ENCODE measurements around the gene S100A10. TPM values are rescaled to one million over a fixed set of nuclear protein-coding genes. Genes with fewer than 3 reads are reported as not detected.

The S100A10 gene
- total RNA-seq, 2 donors from 2014 or later = 181 to 377 TPM

GRCh38 chr1:151970626-151971025 lies 23.0 kb downstream of the S100A10 start:
- Mint-ChIP-seq H3K4me3 (no peak overlapping the region), H3K27me3 (no peaks in the 10 kb centered on the region), H3K4me1 (peaks cover 14% of the 10 kb centered on the region), H3K9me3 (no peaks in the 10 kb centered on the region), H3K27ac (no peak overlapping the region), H3K36me3 (ENCODE audit: low read depth) (no peaks in the 10 kb centered on the region)
- no peak for ATAC-seq (replicated peaks)

GRCh38 chr1:151970128-151970527 lies 23.5 kb downstream of the S100A10 start:
- peaks cover 14% of the 10 kb centered on the region for H3K4me1 Mint-ChIP-seq
- H3K4me3 Mint-ChIP-seq = no peak overlapping the region
- no peaks in the 10 kb centered on the region for H3K9me3 Mint-ChIP-seq
- no peaks in the 10 kb centered on the region for H3K27me3 Mint-ChIP-seq
- ATAC-seq (replicated peaks) = no peak
- H3K27ac Mint-ChIP-seq = no peak overlapping the region
- H3K36me3 Mint-ChIP-seq (ENCODE audit: low read depth) = no peaks in the 10 kb centered on the region

GRCh38 chr1:151968791-151969399 lies 24.8 kb downstream of the S100A10 start:
- Mint-ChIP-seq H3K27ac (no peak overlapping the region), H3K4me1 (peaks cover 14% of the 10 kb centered on the region), H3K4me3 (no peak overlapping the region), H3K27me3 (no peaks in the 10 kb centered on the region), H3K36me3 (ENCODE audit: low read depth) (no peaks in the 10 kb centered on the region), H3K9me3 (no peaks in the 10 kb centered on the region)
- ATAC-seq (replicated peaks) = no peak

GRCh38 chr1:151968058-151968457 lies 25.6 kb downstream of the S100A10 start:
- Mint-ChIP-seq H3K4me3 (no peak overlapping the region), H3K36me3 (ENCODE audit: low read depth) (no peaks in the 10 kb centered on the region), H3K9me3 (no peaks in the 10 kb centered on the region), H3K27me3 (no peaks in the 10 kb centered on the region), H3K27ac (no peak overlapping the region), H3K4me1 (peaks cover 18% of the 10 kb centered on the region)
- peak; percentile 64 for ATAC-seq (replicated peaks)

- no peaks in the 10 kb centered on the region for H3K27me3 Mint-ChIP-seq
- no peak overlapping the region for H3K27ac Mint-ChIP-seq
- H3K9me3 Mint-ChIP-seq = no peaks in the 10 kb centered on the region
- no peaks in the 10 kb centered on the region for H3K36me3 Mint-ChIP-seq (ENCODE audit: low read depth)
- H3K4me3 Mint-ChIP-seq = no peak overlapping the region
- H3K4me1 Mint-ChIP-seq = peaks cover 9% of the 10 kb centered on the region
- ATAC-seq (replicated peaks) = no peak
Observed at GRCh38 chr1:151967091-151967490, 26.6 kb downstream of the S100A10 start.

GRCh38 chr1:151966061-151966460 lies 27.6 kb downstream of the S100A10 start:
- ATAC-seq (replicated peaks) = no peak
- no peak overlapping the region for H3K4me3 Mint-ChIP-seq
- peaks cover 9% of the 10 kb centered on the region for H3K4me1 Mint-ChIP-seq
- no peaks in the 10 kb centered on the region for H3K27me3 Mint-ChIP-seq
- peak overlapping the region; percentile 30 for H3K27ac Mint-ChIP-seq
- no peaks in the 10 kb centered on the region for H3K36me3 Mint-ChIP-seq (ENCODE audit: low read depth)
- H3K9me3 Mint-ChIP-seq = no peaks in the 10 kb centered on the region

GRCh38 chr1:151964510-151964909 lies 29.1 kb downstream of the S100A10 start:
- no peak for ATAC-seq (replicated peaks)
- Mint-ChIP-seq H3K27ac (no peak overlapping the region), H3K27me3 (no peaks in the 10 kb centered on the region), H3K36me3 (ENCODE audit: low read depth) (no peaks in the 10 kb centered on the region), H3K4me1 (peaks cover 9% of the 10 kb centered on the region), H3K4me3 (no peak overlapping the region), H3K9me3 (no peaks in the 10 kb centered on the region)

GRCh38 chr1:151963288-151963687 lies 30.4 kb downstream of the S100A10 start:
- ATAC-seq (replicated peaks) = no peak
- Mint-ChIP-seq H3K4me1 (peaks cover 9% of the 10 kb centered on the region), H3K9me3 (no peaks in the 10 kb centered on the region), H3K27me3 (no peaks in the 10 kb centered on the region), H3K4me3 (no peak overlapping the region), H3K36me3 (ENCODE audit: low read depth) (no peaks in the 10 kb centered on the region), H3K27ac (no peak overlapping the region)

- H3K27me3 Mint-ChIP-seq = no peaks in the 10 kb centered on the region
- H3K4me3 Mint-ChIP-seq = no peak overlapping the region
- no peaks in the 10 kb centered on the region for H3K36me3 Mint-ChIP-seq (ENCODE audit: low read depth)
- H3K4me1 Mint-ChIP-seq = peaks cover 3% of the 10 kb centered on the region
- no peak for ATAC-seq (replicated peaks)
- H3K27ac Mint-ChIP-seq = no peak overlapping the region
- no peaks in the 10 kb centered on the region for H3K9me3 Mint-ChIP-seq
Observed at GRCh38 chr1:151961833-151962232, 31.8 kb downstream of the S100A10 start.

GRCh38 chr1:151960780-151961513 lies 32.7 kb downstream of the S100A10 start:
- Mint-ChIP-seq H3K27me3 (no peaks in the 10 kb centered on the region), H3K4me1 (peaks cover 3% of the 10 kb centered on the region), H3K27ac (no peak overlapping the region), H3K4me3 (no peak overlapping the region), H3K36me3 (ENCODE audit: low read depth) (no peaks in the 10 kb centered on the region), H3K9me3 (no peaks in the 10 kb centered on the region)
- ATAC-seq (replicated peaks) = no peak

- H3K4me1 Mint-ChIP-seq = peaks cover 3% of the 10 kb centered on the region
- no peaks in the 10 kb centered on the region for H3K9me3 Mint-ChIP-seq
- no peak overlapping the region for H3K4me3 Mint-ChIP-seq
- H3K27me3 Mint-ChIP-seq = no peaks in the 10 kb centered on the region
- ATAC-seq (replicated peaks) = no peak
- H3K36me3 Mint-ChIP-seq (ENCODE audit: low read depth) = no peaks in the 10 kb centered on the region
- H3K27ac Mint-ChIP-seq = no peak overlapping the region
Observed at GRCh38 chr1:151958959-151959358, 34.7 kb downstream of the S100A10 start.

- H3K9me3 Mint-ChIP-seq = no peaks in the 10 kb centered on the region
- no peaks in the 10 kb centered on the region for H3K36me3 Mint-ChIP-seq (ENCODE audit: low read depth)
- H3K27me3 Mint-ChIP-seq = no peaks in the 10 kb centered on the region
- H3K4me1 Mint-ChIP-seq = no peaks in the 10 kb centered on the region
- H3K27ac Mint-ChIP-seq = no peak overlapping the region
- no peak for ATAC-seq (replicated peaks)
- no peak overlapping the region for H3K4me3 Mint-ChIP-seq
Observed at GRCh38 chr1:151956957-151957497, 36.6 kb downstream of the S100A10 start.

- Mint-ChIP-seq H3K27me3 (no peaks in the 10 kb centered on the region), H3K4me3 (no peak overlapping the region), H3K4me1 (no peaks in the 10 kb centered on the region), H3K36me3 (ENCODE audit: low read depth) (no peaks in the 10 kb centered on the region), H3K27ac (no peak overlapping the region), H3K9me3 (no peaks in the 10 kb centered on the region)
- no peak for ATAC-seq (replicated peaks)
Observed at GRCh38 chr1:151953409-151954094, 40.1 kb downstream of the S100A10 start.

- H3K9me3 Mint-ChIP-seq = no peaks in the 10 kb centered on the region
- H3K36me3 Mint-ChIP-seq (ENCODE audit: low read depth) = no peaks in the 10 kb centered on the region
- no peak overlapping the region for H3K27ac Mint-ChIP-seq
- no peak overlapping the region for H3K4me3 Mint-ChIP-seq
- no peak for ATAC-seq (replicated peaks)
- H3K27me3 Mint-ChIP-seq = no peaks in the 10 kb centered on the region
- H3K4me1 Mint-ChIP-seq = no peaks in the 10 kb centered on the region
Observed at GRCh38 chr1:151952811-151953210, 40.8 kb downstream of the S100A10 start.
